ENCODE results near the gene PTH2. TPM values are rescaled to one million over a fixed set of nuclear protein-coding genes. Genes with fewer than 3 reads are reported as not detected.

PTH2 gene
- polyA plus RNA-seq, 1 donor from 2014 or later, result not detected

GRCh38 chr19:49431330-49431749 is 8.1 kb upstream of the PTH2 start:
- Histone ChIP-seq H3K9me3 (ENCODE audit: low read length) (peaks cover 8% of the 10 kb centered on the region), H3K9ac (ENCODE audit: low read length) (no peak overlapping the region), H3K4me3 (ENCODE audit: low read length) (no peak overlapping the region), H3K27ac (ENCODE audit: low read length) (no peak overlapping the region), H3K36me3 (ENCODE audit: insufficient read depth, low read length) (no peaks in the 10 kb centered on the region), H3K79me2 (replicated peaks; ENCODE audit: insufficient read depth, low read length) (no peaks in the 10 kb centered on the region), H3K4me2 (ENCODE audit: low read length) (no peak overlapping the region), H3F3A (ENCODE audit: insufficient read depth, low read length, poor library complexity, severe bottlenecking) (no peaks in the 10 kb centered on the region), H4K20me1 (ENCODE audit: insufficient read depth) (no peaks in the 10 kb centered on the region), H3K27me3 (ENCODE audit: insufficient read depth, low read depth, low read length) (peaks cover 49% of the 10 kb centered on the region), H2AFZ (ENCODE audit: low read depth, low read length) (no peak overlapping the region), H3K9me2 (ENCODE audit: insufficient read depth, low read length) (no peaks in the 10 kb centered on the region)
- TF ChIP-seq MXI1 (conservative IDR thresholded peaks at IDR 0.05; ENCODE audit: poor library complexity, severe bottlenecking), result no peak

GRCh38 chr19:49430678-49431329 is 7.6 kb upstream of the PTH2 start:
- Histone ChIP-seq H3F3A (ENCODE audit: insufficient read depth, low read length, poor library complexity, severe bottlenecking) (no peaks in the 10 kb centered on the region), H3K9ac (ENCODE audit: low read length) (no peak overlapping the region), H3K27me3 (ENCODE audit: insufficient read depth, low read depth, low read length) (peaks cover 49% of the 10 kb centered on the region), H3K4me2 (ENCODE audit: low read length) (no peak overlapping the region), H3K36me3 (ENCODE audit: insufficient read depth, low read length) (no peaks in the 10 kb centered on the region), H4K20me1 (ENCODE audit: insufficient read depth) (no peaks in the 10 kb centered on the region), H3K27ac (ENCODE audit: low read length) (no peak overlapping the region), H2AFZ (ENCODE audit: low read depth, low read length) (no peak overlapping the region), H3K9me3 (ENCODE audit: low read length) (peaks cover 8% of the 10 kb centered on the region), H3K4me3 (ENCODE audit: low read length) (no peak overlapping the region), H3K9me2 (ENCODE audit: insufficient read depth, low read length) (no peaks in the 10 kb centered on the region), H3K79me2 (replicated peaks; ENCODE audit: insufficient read depth, low read length) (no peaks in the 10 kb centered on the region)
- TF ChIP-seq RAD21 (conservative IDR thresholded peaks at IDR 0.05), result no peak
- TF ChIP-seq SMC3 (conservative IDR thresholded peaks at IDR 0.05; ENCODE audit: poor library complexity), result no peak
- TF ChIP-seq, protein P1, sequence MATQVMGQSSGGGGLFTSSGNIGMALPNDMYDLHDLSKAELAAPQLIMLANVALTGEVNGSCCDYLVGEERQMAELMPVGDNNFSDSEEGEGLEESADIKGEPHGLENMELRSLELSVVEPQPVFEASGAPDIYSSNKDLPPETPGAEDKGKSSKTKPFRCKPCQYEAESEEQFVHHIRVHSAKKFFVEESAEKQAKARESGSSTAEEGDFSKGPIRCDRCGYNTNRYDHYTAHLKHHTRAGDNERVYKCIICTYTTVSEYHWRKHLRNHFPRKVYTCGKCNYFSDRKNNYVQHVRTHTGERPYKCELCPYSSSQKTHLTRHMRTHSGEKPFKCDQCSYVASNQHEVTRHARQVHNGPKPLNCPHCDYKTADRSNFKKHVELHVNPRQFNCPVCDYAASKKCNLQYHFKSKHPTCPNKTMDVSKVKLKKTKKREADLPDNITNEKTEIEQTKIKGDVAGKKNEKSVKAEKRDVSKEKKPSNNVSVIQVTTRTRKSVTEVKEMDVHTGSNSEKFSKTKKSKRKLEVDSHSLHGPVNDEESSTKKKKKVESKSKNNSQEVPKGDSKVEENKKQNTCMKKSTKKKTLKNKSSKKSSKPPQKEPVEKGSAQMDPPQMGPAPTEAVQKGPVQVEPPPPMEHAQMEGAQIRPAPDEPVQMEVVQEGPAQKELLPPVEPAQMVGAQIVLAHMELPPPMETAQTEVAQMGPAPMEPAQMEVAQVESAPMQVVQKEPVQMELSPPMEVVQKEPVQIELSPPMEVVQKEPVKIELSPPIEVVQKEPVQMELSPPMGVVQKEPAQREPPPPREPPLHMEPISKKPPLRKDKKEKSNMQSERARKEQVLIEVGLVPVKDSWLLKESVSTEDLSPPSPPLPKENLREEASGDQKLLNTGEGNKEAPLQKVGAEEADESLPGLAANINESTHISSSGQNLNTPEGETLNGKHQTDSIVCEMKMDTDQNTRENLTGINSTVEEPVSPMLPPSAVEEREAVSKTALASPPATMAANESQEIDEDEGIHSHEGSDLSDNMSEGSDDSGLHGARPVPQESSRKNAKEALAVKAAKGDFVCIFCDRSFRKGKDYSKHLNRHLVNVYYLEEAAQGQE (IDR thresholded peaks at IDR 0.05; ENCODE audit: borderline replicate concordance), result no peak
- no peak for TF ChIP-seq POLR2AphosphoS5 (IDR thresholded peaks at IDR 0.05)
- TF ChIP-seq MXI1 (conservative IDR thresholded peaks at IDR 0.05; ENCODE audit: poor library complexity, severe bottlenecking), result no peak
- TF ChIP-seq, protein P2, sequence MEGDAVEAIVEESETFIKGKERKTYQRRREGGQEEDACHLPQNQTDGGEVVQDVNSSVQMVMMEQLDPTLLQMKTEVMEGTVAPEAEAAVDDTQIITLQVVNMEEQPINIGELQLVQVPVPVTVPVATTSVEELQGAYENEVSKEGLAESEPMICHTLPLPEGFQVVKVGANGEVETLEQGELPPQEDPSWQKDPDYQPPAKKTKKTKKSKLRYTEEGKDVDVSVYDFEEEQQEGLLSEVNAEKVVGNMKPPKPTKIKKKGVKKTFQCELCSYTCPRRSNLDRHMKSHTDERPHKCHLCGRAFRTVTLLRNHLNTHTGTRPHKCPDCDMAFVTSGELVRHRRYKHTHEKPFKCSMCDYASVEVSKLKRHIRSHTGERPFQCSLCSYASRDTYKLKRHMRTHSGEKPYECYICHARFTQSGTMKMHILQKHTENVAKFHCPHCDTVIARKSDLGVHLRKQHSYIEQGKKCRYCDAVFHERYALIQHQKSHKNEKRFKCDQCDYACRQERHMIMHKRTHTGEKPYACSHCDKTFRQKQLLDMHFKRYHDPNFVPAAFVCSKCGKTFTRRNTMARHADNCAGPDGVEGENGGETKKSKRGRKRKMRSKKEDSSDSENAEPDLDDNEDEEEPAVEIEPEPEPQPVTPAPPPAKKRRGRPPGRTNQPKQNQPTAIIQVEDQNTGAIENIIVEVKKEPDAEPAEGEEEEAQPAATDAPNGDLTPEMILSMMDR (IDR thresholded peaks at IDR 0.05; ENCODE audit: poor library complexity, severe bottlenecking), result no peak
- no peak for TF ChIP-seq TAF1 (IDR thresholded peaks at IDR 0.05; ENCODE audit: low read depth)
- TF ChIP-seq EZH2 (IDR thresholded peaks at IDR 0.05; ENCODE audit: borderline replicate concordance, insufficient read depth, low read length, poor library complexity, severe bottlenecking), result no peak

All from neural cell (in vitro differentiated cells).